Stimulated activated CD4-positive, alpha-beta T cell treated with anti-CD3 and anti-CD28 coated beads, Interleukin-2, amount 100 ng/mL, for 48 hours (primary cell): ENCODE results near the gene TEX52.

Source experiments
- DNase-seq, 2 donors: peaks; one replicate each; pipeline ENCODE4 v3.0.0-alpha.2; 2020

Gene TEX52

GRCh38 chr12:2826721-2827515 lies 29.9 kb downstream of the TEX52 start:
- no peak for DNase-seq

- no peak for DNase-seq
Measured at GRCh38 chr12:2826036-2826435, 30.8 kb downstream of the TEX52 start.

GRCh38 chr12:2825132-2825531 lies 31.7 kb downstream of the TEX52 start:
- no peak for DNase-seq

- no peak for DNase-seq
Measured at GRCh38 chr12:2824541-2824940, 32.3 kb downstream of the TEX52 start.

GRCh38 chr12:2823483-2823882 lies 33.4 kb downstream of the TEX52 start:
- no peak for DNase-seq

GRCh38 chr12:2820432-2820831 lies 36.4 kb downstream of the TEX52 start:
- no peak for DNase-seq

GRCh38 chr12:2819810-2820209 lies 37.0 kb downstream of the TEX52 start:
- no peak for DNase-seq

- DNase-seq: peak; percentile 34 to 50
Measured at GRCh38 chr12:2813214-2814185, 43.3 kb downstream of the TEX52 start.

- DNase-seq: peak; percentile 86 to 90
Measured at GRCh38 chr12:2812290-2813213, 44.3 kb downstream of the TEX52 start, which contains the start of gene ITFG2. Gene ITFG2, plus strand, starts transcription at chr12:2812668. Its CDS starts 93 bp downstream, at chr12:2812761.

GRCh38 chr12:2811801-2812200 lies 45.0 kb downstream of the TEX52 start:
- DNase-seq: no peak

GRCh38 chr12:2806700-2807099 lies 50.1 kb downstream of the TEX52 start:
- no peak for DNase-seq

- no peak for DNase-seq
Measured at GRCh38 chr12:2805143-2805520, 51.7 kb downstream of the TEX52 start.

GRCh38 chr12:2804393-2805142 lies 52.3 kb downstream of the TEX52 start:
- DNase-seq: no peak

GRCh38 chr12:2803635-2804392 lies 53.0 kb downstream of the TEX52 start:
- no peak for DNase-seq

- DNase-seq: no peak
Measured at GRCh38 chr12:2801044-2801783, 55.6 kb downstream of the TEX52 start.

GRCh38 chr12:2800046-2800570 lies 56.7 kb downstream of the TEX52 start:
- no peak for DNase-seq
